Smooth muscle cell (in vitro differentiated cells): ENCODE results near the gene CTDSP1. TPM values are rescaled to one million over a fixed set of nuclear protein-coding genes. Genes with fewer than 3 reads are reported as not detected.

ENCODE experiments used
- DNase-seq: peaks from one replicate; lab custom pipeline; 2025; ENCODE audit not compliant: unreplicated experiment; lab: John Stamatoyannopoulos, UW
- H2AFZ ChIP-seq: fragments of 200-600 bp; sonication (generic); 2 replicates; pipeline ENCODE4 v1.6.0; 2016; ENCODE audit warnings: antibody characterized with exemption, low read depth, mild to moderate bottlenecking
- H3F3A ChIP-seq: fragments of 200-600 bp; sonication (generic); 2 replicates; pipeline ENCODE4 v1.6.0; 2017; ENCODE audit warnings: antibody characterized with exemption, low read depth
- H3K27ac ChIP-seq: fragments of 200-600 bp; sonication (generic); 2 replicates; pipeline ENCODE4 v1.5.1; 2016; ENCODE audit warnings: low read depth, mild to moderate bottlenecking
- H3K27me3 ChIP-seq: fragments of 200-600 bp; sonication (generic); 2 replicates; pipeline ENCODE4 v1.6.1; 2016; ENCODE audit warnings: low read depth, mild to moderate bottlenecking
- H3K36me3 ChIP-seq: fragments of 200-600 bp; sonication (generic); 2 replicates; pipeline ENCODE4 v1.5.1; 2016; ENCODE audit warnings: low read depth
- H3K4me1 ChIP-seq: fragments of 200-600 bp; sonication (generic); 2 replicates; pipeline ENCODE4 v1.5.1; 2016; ENCODE audit warnings: low read depth
- H3K4me2 ChIP-seq: fragments of 200-600 bp; sonication (generic); 2 replicates; pipeline ENCODE4 v1.6.0; 2016; ENCODE audit warnings: mild to moderate bottlenecking
- H3K4me3 ChIP-seq: fragments of 200-600 bp; sonication (generic); 2 replicates; pipeline ENCODE4 v1.5.1; 2016; ENCODE audit warnings: mild to moderate bottlenecking
- H3K79me2 ChIP-seq: fragments of 200-600 bp; sonication (generic); 2 replicates; pipeline ENCODE4 v1.6.0; 2016; ENCODE audit warnings: low read depth, mild to moderate bottlenecking
- H3K9ac ChIP-seq: fragments of 200-600 bp; sonication (generic); 2 replicates; pipeline ENCODE4 v1.6.0; 2016; ENCODE audit warnings: low read depth
- H3K9me3 ChIP-seq: fragments of 200-600 bp; sonication (generic); replicated peaks from 2 replicates; pipeline ENCODE4 v1.5.1; 2016; ENCODE audit warnings: low read depth
- H4K20me1 ChIP-seq: fragments of 200-600 bp; sonication (generic); 2 replicates; pipeline ENCODE4 v1.6.0; 2016; ENCODE audit warnings: low read depth
- CTCF ChIP-seq: fragments of 200-600 bp; sonication (generic); IDR thresholded peaks from 2 replicates; pipeline ENCODE4 v1.5.1; 2017; ENCODE audit warnings: borderline replicate concordance, mild to moderate bottlenecking, antibody characterized with exemption; ENCODE audit not compliant: insufficient read depth, poor library complexity, severe bottlenecking
- WGBS: methylation state at CpG from one replicate; pipeline ENCODE4 v1.1.7; 2016; ENCODE audit warnings: low lambda C conversion rate; 5-methylcytosine and 5-hydroxymethylcytosine counted together
- polyA plus RNA-seq: library from polyadenylated mRNA; unstranded; fragments of >200 nt; fragmentation: Nextera tagmentation; extraction: Ambion mirVana; gene quantifications from 2 replicates; pipeline ENCODE4 v1.2.1, GENCODE V29; 2016
- total RNA-seq: library from RNA; depleted of rRNA; stranded (reverse); fragments of >200 nt; gene quantifications from 2 replicates; pipeline ENCODE4 v1.2.3, GENCODE V29; 2014

CTDSP1 gene
- total and polyA plus RNA-seq, 2 experiments from 2014 or later = 18.7 to 62.5 TPM

DNA sequence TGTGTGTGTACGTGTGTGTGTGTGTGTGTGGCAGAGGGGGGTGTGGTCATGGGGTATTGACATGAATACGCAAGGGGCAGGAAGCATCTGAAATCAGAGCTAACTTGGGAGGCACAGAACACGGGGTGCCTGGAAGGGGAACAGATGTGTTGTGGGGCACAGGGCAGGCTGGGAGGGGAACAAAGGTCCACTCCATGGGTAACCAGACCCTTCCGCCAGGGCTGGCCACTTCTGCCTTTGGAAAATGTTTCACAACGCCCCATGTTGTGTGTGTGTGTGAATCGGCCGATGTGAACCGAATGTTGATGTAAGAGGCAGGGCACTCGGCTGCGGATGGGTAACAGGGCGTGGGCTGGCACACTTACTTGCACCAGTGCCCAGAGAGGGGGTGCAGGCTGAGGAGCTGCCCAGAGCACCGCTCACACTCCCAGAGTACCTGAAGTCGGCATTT, 17.7 kb upstream of the CTDSP1 start, which contains the start of gene SLC11A1:
TSS of gene SLC11A1 (plus strand) at position 358 of the 451 bp plus-strand sequence. CDS start 96 bp downstream, outside the sequence.
- Histone ChIP-seq H3K4me2 (no peak within 1 kb of the TSS), H3K4me3 (no peak within 1 kb of the TSS), H3K9me3 (no peaks in the 10 kb centered on the region), H2AFZ (no peak within 1 kb of the TSS), H3K79me2 (no peaks in the 10 kb centered on the region), H3K36me3 (no peaks in the 10 kb centered on the region), H3K4me1 (no peaks in the 10 kb centered on the region), H3K27me3 (no peaks in the 10 kb centered on the region), H4K20me1 (no peaks in the 10 kb centered on the region), H3K27ac (no peak within 1 kb of the TSS), H3K9ac (no peak within 1 kb of the TSS), H3F3A (no peaks in the 10 kb centered on the region)
- TF ChIP-seq CTCF = no peak
- WGBS = 90% methylated on average over 13 of the region's 13 CpGs
- no peak for DNase-seq

GRCh38 chr2:218382785-218383184, 16.9 kb upstream of the CTDSP1 start:
- WGBS = 92% methylated on average over 6 of the region's 6 CpGs

DNA sequence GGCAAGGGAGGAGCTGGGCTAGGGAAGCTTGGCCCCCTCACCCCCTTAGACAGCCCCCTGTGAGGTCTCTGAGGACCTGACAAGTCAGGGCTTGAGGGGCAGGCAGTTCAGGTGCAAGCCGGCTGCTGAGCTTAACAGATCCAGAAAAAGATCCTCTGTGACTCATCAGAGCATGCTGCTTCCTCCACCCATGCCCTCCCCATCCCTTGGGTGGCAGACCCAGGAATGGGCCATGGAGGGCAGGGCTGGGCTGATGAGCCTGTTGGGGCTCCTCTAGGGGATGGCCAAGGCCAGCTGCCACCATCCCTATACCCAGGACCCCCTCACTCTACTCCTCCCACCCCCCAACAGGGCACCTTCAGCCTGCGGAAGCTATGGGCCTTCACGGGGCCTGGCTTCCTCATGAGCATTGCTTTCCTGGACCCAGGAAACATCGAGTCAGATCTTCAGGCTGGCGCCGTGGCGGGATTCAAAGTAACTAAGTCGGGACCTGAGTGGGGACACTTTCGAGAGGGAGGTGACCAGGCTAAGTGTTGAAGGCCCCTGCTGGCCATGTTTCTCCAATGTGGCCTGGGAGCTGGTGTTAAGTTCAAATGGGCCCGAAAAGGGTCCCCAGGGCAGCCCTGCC, 15.7 kb upstream of the CTDSP1 start:
- Histone ChIP-seq H4K20me1 (no peaks in the 10 kb centered on the region), H3K9me3 (no peaks in the 10 kb centered on the region), H2AFZ (no peak overlapping the region), H3K36me3 (no peaks in the 10 kb centered on the region), H3K4me2 (no peak overlapping the region), H3K79me2 (no peaks in the 10 kb centered on the region), H3K27ac (no peak overlapping the region), H3K27me3 (no peaks in the 10 kb centered on the region), H3K4me3 (no peak overlapping the region), H3K9ac (no peak overlapping the region), H3F3A (no peaks in the 10 kb centered on the region), H3K4me1 (no peaks in the 10 kb centered on the region)
- no peak for DNase-seq
- 89% methylated on average over 10 of the region's 10 CpGs for WGBS
- TF ChIP-seq CTCF = no peak

More at GRCh38 chr2:218382785-218383184, 16.9 kb upstream of the CTDSP1 start:
- no peaks in the 10 kb centered on the region for H3K4me1 ChIP-seq
- H3K27me3 ChIP-seq = no peaks in the 10 kb centered on the region
- no peaks in the 10 kb centered on the region for H3K9me3 ChIP-seq
- no peak overlapping the region for H3K4me2 ChIP-seq
- H3K36me3 ChIP-seq = no peaks in the 10 kb centered on the region
- no peaks in the 10 kb centered on the region for H3F3A ChIP-seq
- no peak overlapping the region for H3K27ac ChIP-seq
- no peaks in the 10 kb centered on the region for H3K79me2 ChIP-seq
- H3K4me3 ChIP-seq = no peak overlapping the region
- H4K20me1 ChIP-seq = no peaks in the 10 kb centered on the region
- no peak overlapping the region for H2AFZ ChIP-seq
- no peak for TF ChIP-seq CTCF
- H3K9ac ChIP-seq = no peak overlapping the region
- no peak for DNase-seq

DNA sequence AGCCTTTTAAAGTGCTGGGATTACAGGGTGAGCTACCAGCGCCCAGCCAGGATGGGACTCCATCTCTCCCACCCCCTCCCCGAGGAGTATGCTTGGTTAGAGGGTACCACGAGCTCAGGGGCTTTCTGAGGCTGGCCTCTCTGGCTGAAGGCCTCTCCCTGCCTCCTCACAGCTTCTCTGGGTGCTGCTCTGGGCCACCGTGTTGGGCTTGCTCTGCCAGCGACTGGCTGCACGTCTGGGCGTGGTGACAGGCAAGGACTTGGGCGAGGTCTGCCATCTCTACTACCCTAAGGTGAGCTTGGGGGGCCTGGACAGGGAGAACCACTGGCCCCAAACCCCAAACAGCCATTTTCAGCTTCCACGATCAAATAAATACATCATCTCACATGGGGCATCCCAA, 14.7 kb upstream of the CTDSP1 start:
- no peak for TF ChIP-seq CTCF
- Histone ChIP-seq H3K4me3 (no peak overlapping the region), H3K4me2 (no peak overlapping the region), H4K20me1 (no peaks in the 10 kb centered on the region), H3K36me3 (no peaks in the 10 kb centered on the region), H3K9me3 (no peaks in the 10 kb centered on the region), H3K4me1 (no peaks in the 10 kb centered on the region), H3K27me3 (no peaks in the 10 kb centered on the region), H3F3A (no peaks in the 10 kb centered on the region), H3K9ac (no peak overlapping the region), H3K79me2 (no peaks in the 10 kb centered on the region), H3K27ac (no peak overlapping the region), H2AFZ (no peak overlapping the region)
- DNase-seq = no peak
- WGBS = 89% methylated on average over 9 of the region's 9 CpGs
